Muscle of leg (tissue), 16 donors: ENCODE data around the gene ELOVL5. TPM values are rescaled to one million over a fixed set of nuclear protein-coding genes. Genes with fewer than 3 reads are reported as not detected.
"Not testable (repeated sequence)": the region's sequence is repeated elsewhere in the genome, so short reads cannot be mapped to it uniquely, and the experiment has no call there.

Source experiments
- DNase-seq: peaks from one replicate; pipeline ENCODE4 v3.0.0; 2013
- H3K27ac ChIP-seq: one replicate; pipeline ENCODE4 v1.5.1; 2013; ENCODE audit warnings: mild to moderate bottlenecking, low read length, control low read depth
- H3K27me3 ChIP-seq: one replicate; pipeline ENCODE4 v1.6.1; 2013; ENCODE audit warnings: low read length; ENCODE audit not compliant: control insufficient read depth, insufficient read depth
- H3K36me3 ChIP-seq: one replicate; pipeline ENCODE4 v1.6.1; 2013; ENCODE audit warnings: low read length; ENCODE audit not compliant: control insufficient read depth, insufficient read depth
- H3K4me1 ChIP-seq: one replicate; pipeline ENCODE4 v1.6.1; 2013; ENCODE audit warnings: low read length; ENCODE audit not compliant: control insufficient read depth, insufficient read depth
- H3K4me3 ChIP-seq: one replicate; pipeline ENCODE4 v1.5.1; 2013; ENCODE audit warnings: low read length, control low read depth
- H3K9me3 ChIP-seq: replicated peaks from 2 replicates; pipeline ENCODE4 v1.6.1; 2013; ENCODE audit warnings: low read depth, low read length; ENCODE audit not compliant: control insufficient read depth
- WGBS: methylation state at CpG from one replicate; pipeline ENCODE4 v1.1.5; 2013; ENCODE audit warnings: missing lambda C conversion rate; ENCODE audit not compliant: insufficient coverage; 5-methylcytosine and 5-hydroxymethylcytosine counted together
- long read RNA-seq, 11 donors: transcript quantifications; one replicate each; lab custom pipeline, GENCODE V29; 2026
- polyA plus RNA-seq, 8 donors: library from polyadenylated mRNA; unstranded; fragments of 120-200 nt; gene quantifications; one replicate each; pipeline versions ENCODE4 v1.2.1 to v1.2.3, GENCODE V29; 2013; ENCODE audit warnings: inconsistent platforms in 1 of 8, low replicate concordance in 1 of 8; ENCODE audit not compliant: insufficient read length in 8 of 8, insufficient read depth in 1 of 8
- total RNA-seq: library from RNA; stranded (reverse); fragments of 120-200 nt; gene quantifications from one replicate; pipeline ENCODE4 v1.2.4, GENCODE V29; 2013

ELOVL5 gene, protein sequence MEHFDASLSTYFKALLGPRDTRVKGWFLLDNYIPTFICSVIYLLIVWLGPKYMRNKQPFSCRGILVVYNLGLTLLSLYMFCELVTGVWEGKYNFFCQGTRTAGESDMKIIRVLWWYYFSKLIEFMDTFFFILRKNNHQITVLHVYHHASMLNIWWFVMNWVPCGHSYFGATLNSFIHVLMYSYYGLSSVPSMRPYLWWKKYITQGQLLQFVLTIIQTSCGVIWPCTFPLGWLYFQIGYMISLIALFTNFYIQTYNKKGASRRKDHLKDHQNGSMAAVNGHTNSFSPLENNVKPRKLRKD
- total RNA-seq (21.5 TPM), polyA plus RNA-seq (10 to 100 TPM; 32.8 to 52.0 (median 38.2) TPM)
- long read RNA-seq, donor 1, partial matches to known transcripts = 0 of 4 reads
- long read RNA-seq, donor 1, other reads (novel, unspliced or antisense) = 0 of 4 reads
- long read RNA-seq, donor 2, partial matches to known transcripts = 0 of 1 reads
- long read RNA-seq, donor 2, other reads (novel, unspliced or antisense) = 0 of 1 reads
- long read RNA-seq, donor 3, transcript ELOVL5-201 (8 exons, 2,827 nt) = major isoform, 8 of 12 reads
- long read RNA-seq, donor 3, partial matches to known transcripts = 0 of 12 reads
- long read RNA-seq, donor 3, other reads (novel, unspliced or antisense) = 0 of 12 reads
- long read RNA-seq, donor 4, transcript ELOVL5-201 (8 exons, 2,827 nt) = major isoform, 9 of 11 reads
- long read RNA-seq, donor 4, partial matches to known transcripts = 0 of 11 reads
- long read RNA-seq, donor 4, other reads (novel, unspliced or antisense) = 0 of 11 reads
- long read RNA-seq, donor 5, transcript ELOVL5-201 (8 exons, 2,827 nt) = major isoform, 22 of 101 reads
- long read RNA-seq, donor 5, partial matches to known transcripts = 73 of 101 reads
- long read RNA-seq, donor 5, other reads (novel, unspliced or antisense) = 0 of 101 reads
- long read RNA-seq, donor 6, transcript ELOVL5-202 (3 exons, 580 nt) = minor isoform, 5 of 13 reads
- long read RNA-seq, donor 6, transcript ELOVL5-201 (8 exons, 2,827 nt) = major isoform, 8 of 13 reads
- long read RNA-seq, donor 6, partial matches to known transcripts = 0 of 13 reads
- long read RNA-seq, donor 6, other reads (novel, unspliced or antisense) = 0 of 13 reads
- long read RNA-seq, donor 7, transcript ELOVL5-201 (8 exons, 2,827 nt) = major isoform, 5 of 8 reads
- long read RNA-seq, donor 7, partial matches to known transcripts = 0 of 8 reads
- long read RNA-seq, donor 7, other reads (novel, unspliced or antisense) = 0 of 8 reads
- long read RNA-seq, donor 8, transcript ELOVL5-201 (8 exons, 2,827 nt) = major isoform, 10 of 10 reads
- long read RNA-seq, donor 8, partial matches to known transcripts = 0 of 10 reads
- long read RNA-seq, donor 8, other reads (novel, unspliced or antisense) = 0 of 10 reads
- long read RNA-seq, donor 9, transcript ELOVL5-201 (8 exons, 2,827 nt) = major isoform, 5 of 9 reads
- long read RNA-seq, donor 9, partial matches to known transcripts = 0 of 9 reads
- long read RNA-seq, donor 9, other reads (novel, unspliced or antisense) = 0 of 9 reads
- long read RNA-seq, donor 10, transcript ELOVL5-201 (8 exons, 2,827 nt) = major isoform, 17 of 18 reads
- long read RNA-seq, donor 10, partial matches to known transcripts = 0 of 18 reads
- long read RNA-seq, donor 10, other reads (novel, unspliced or antisense) = 0 of 18 reads
- long read RNA-seq, donor 11, transcript ELOVL5-201 (8 exons, 2,827 nt) = major isoform, 6 of 6 reads
- long read RNA-seq, donor 11, partial matches to known transcripts = 0 of 6 reads
- long read RNA-seq, donor 11, other reads (novel, unspliced or antisense) = 0 of 6 reads

DNA sequence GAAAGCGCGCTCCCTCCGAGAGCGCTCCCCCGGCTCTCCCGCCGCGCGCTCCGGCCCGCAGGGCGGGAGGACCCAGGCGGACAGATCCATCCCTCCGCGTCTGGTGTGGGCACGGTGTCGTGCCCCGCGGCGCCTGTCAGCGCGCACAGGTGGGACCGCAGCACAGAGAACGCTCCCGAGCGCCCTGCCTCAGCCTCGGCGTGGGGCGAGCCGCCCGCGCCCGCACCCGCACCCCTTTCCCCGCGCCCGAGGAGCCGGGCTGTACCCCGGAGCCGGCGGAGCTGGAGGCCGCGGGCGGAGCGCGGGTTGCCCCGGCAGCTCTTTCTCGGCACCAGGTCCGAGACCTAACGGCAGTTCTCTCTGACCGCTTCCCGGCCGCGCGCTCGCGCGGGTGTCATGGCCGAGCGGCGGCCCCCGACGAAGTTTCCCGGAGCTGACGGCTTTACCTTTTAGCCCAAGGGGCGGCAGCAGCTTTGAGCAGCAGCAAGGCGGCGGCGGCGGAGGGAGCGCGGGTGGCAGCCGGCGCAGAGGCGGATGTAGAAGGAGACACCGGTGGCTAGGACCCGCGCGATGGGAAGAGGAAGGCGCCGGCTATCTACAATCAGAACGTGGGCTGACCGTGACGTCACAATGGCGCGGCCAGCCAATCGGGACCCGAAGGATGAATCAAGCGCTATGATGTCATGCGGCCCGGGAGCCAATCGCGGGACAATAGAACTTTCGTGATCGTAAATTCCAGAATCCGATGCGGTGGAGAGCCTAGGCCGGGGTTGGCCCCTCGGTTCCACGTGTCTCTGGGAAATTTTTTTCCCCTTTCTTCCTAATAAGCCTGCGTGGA, at the start of gene ELOVL5:
Gene ELOVL5 (minus strand): TSS at position 580 of the 838 bp plus-strand sequence. CDS start 53,251 bp downstream, outside the sequence.
- Histone ChIP-seq H3K36me3 (peaks cover 3% of the 10 kb centered on the region), H3K4me1 (peaks cover 6% of the 10 kb centered on the region), H3K27ac (peak within 1 kb of the TSS; percentile 99), H3K9me3 (no peaks in the 10 kb centered on the region), H3K4me3 (peak within 1 kb of the TSS; percentile 90), H3K27me3 (no peaks in the 10 kb centered on the region)
- peak; percentile 99 for DNase-seq
- WGBS = under 1% methylated on average over 101 of the region's 101 CpGs

DNA sequence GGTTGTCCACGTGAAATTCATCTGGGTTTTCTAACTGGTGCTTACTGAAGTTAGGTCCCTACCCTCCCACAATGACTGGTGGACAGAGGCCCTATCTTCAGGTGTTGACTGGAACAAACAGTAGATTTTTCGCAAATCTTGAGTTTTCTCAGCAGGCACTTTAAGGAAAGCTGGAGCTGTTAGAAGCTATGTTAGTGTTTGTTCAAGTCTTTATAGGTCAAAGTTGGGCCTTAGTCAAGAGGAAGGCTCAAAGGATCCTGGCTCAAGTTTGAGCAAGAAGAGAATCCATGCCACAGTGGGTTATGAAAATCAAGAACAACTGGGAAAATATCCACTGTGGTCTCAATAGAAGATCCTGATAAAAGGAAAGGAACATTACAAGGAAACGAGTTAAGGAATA, 48.5 kb upstream of the ELOVL5 start:
- no peaks in the 10 kb centered on the region for H3K4me1 ChIP-seq
- WGBS = 100% methylated on average over 1 of the region's 3 CpGs
- H3K36me3 ChIP-seq = no peaks in the 10 kb centered on the region
- no peak for DNase-seq
- H3K9me3 ChIP-seq = no peaks in the 10 kb centered on the region
- H3K27ac ChIP-seq = no peak overlapping the region
- no peak overlapping the region for H3K4me3 ChIP-seq
- no peaks in the 10 kb centered on the region for H3K27me3 ChIP-seq

DNA sequence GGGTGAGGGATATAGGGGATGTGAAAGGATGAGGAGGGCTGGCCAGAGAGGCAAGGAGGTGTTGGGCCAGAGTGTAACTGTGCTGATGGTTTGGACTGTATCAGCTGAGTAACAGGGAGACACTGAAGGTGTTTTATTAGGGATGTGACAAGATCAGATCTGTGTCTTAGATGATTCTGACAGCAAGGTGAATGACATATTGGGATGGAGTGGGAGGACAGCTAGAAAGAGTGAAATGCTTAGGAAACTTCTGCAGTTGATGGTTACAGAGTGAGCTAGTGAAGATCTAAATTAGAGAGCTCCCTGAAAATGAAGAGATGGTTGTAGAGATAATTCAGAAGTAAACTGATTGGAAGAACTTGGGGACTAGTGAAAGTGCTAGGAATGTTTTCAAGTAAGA, 47.2 kb upstream of the ELOVL5 start:
- Histone ChIP-seq H3K27ac (no peak overlapping the region), H3K27me3 (no peaks in the 10 kb centered on the region), H3K9me3 (no peaks in the 10 kb centered on the region), H3K36me3 (no peaks in the 10 kb centered on the region), H3K4me3 (no peak overlapping the region), H3K4me1 (no peaks in the 10 kb centered on the region)
- DNase-seq = no peak

DNA sequence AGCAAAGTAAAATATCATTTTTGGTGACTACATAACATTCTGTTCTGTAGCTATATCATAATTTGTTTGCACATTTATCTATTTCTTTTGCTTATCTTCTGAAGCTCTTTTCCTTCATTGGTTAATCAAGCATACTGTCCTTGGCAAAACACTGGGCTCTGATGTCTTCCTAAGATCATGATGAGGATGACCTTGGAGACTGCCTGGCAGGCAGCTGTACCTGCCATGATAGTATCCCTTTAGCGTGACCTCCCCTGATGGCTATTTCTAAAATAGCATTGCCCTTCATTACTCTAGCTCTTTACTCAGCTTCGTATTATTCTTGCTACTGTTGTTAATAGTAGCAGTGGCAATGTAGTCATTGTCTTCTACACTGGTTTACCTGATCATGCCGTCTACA, 46.0 kb upstream of the ELOVL5 start:
- Histone ChIP-seq H3K4me1 (no peaks in the 10 kb centered on the region), H3K36me3 (no peaks in the 10 kb centered on the region), H3K4me3 (no peak overlapping the region), H3K27ac (no peak overlapping the region), H3K9me3 (no peaks in the 10 kb centered on the region), H3K27me3 (no peaks in the 10 kb centered on the region)
- no CpG with 5 or more reads among the region's 3 CpGs for WGBS
- no peak for DNase-seq

DNA sequence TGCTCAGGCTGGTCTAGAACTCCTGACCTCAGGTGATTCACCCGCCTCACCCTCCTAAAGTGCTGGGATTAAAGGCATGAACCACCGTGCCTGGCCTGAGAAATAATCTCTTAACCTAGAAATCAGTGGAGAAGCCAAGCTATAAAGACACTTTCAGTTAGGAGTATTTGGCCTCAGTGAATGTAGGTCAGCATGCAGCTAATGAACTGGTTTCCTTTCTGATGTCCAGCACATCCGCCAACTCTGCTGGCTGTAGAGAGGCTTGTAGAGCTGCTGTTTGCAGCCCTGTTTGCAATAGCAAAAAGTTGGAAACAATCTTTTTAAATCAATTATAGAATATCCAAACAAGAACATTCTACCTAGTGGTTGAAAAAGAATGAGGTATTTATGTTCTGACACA, 42.4 kb upstream of the ELOVL5 start:
- Histone ChIP-seq H3K36me3 (no peaks in the 10 kb centered on the region), H3K4me1 (no peaks in the 10 kb centered on the region), H3K27ac (no peak overlapping the region), H3K4me3 (no peak overlapping the region), H3K9me3 (no peaks in the 10 kb centered on the region), H3K27me3 (no peaks in the 10 kb centered on the region)
- WGBS = 33% methylated on average over 1 of the region's 3 CpGs
- DNase-seq = peak; percentile 64

DNA sequence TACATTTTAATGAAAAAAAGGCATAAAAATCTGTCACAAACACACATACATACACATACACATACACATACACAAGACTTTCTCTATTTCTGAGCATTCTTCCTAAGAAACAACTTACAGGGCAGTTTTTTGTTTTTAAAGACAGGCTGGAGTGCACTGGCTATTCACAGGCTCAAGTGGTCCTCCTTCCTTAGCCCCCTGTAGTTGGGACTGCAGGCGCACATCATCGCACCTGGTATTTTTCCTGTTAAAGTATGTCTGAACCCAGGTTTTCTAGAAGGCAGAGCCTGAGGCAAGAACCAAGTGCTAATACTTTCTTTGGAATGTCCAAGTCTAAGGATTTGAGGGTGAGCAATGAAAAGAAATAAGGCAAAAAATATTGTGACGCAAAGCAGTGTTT, 41.3 kb upstream of the ELOVL5 start:
- Histone ChIP-seq H3K36me3 (no peaks in the 10 kb centered on the region), H3K4me1 (no peaks in the 10 kb centered on the region), H3K27ac (no peak overlapping the region), H3K27me3 (no peaks in the 10 kb centered on the region), H3K9me3 (no peaks in the 10 kb centered on the region), H3K4me3 (no peak overlapping the region)
- WGBS = no CpG with 5 or more reads among the region's 3 CpGs
- no peak for DNase-seq

DNA sequence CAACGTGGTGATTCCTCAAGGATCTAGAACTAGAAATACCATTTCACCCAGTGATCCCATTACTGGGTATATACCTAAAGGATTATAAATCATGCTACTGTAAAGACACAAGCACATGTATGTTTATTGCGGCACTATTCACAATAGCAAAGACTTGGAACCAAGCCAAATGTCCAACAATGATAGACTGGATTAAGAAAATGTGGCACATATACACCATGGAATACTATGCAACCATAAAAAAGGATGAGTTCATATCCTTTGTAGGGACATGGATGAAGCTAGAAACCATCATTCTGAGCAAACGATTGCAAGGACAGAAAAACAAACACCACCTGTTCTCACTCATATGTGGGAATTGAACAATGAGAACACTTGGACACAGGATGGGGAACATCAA, 39.9 kb upstream of the ELOVL5 start:
- not testable (repeated sequence) for H3K27me3 ChIP-seq, H3K27ac ChIP-seq, H3K9me3 ChIP-seq, H3K36me3 ChIP-seq, H3K4me1 ChIP-seq, H3K4me3 ChIP-seq, DNase-seq
- no CpG with 5 or more reads among the region's 3 CpGs for WGBS

DNA sequence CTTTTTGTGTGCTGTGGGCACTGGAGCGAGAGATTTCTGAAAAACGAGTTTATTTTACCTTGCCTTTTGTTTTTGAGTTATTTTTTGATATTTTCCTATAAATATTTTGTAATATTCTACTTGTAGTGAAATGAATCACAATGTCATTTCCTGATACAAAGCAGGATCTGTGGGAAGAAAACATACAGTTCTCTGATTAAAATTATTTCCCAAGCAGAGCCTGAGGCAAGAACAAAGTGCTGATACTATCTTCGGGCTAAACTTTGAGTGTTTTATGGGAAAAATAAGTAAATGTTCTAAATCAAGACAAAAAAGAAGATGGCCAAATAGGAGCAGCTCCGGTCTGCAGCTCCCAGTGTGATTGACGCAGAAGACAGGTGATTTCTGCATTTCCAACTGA, 33.7 kb upstream of the ELOVL5 start:
- no peaks in the 10 kb centered on the region for H3K27me3 ChIP-seq
- no peaks in the 10 kb centered on the region for H3K9me3 ChIP-seq
- DNase-seq = no peak
- H3K4me1 ChIP-seq = no peaks in the 10 kb centered on the region
- no peak overlapping the region for H3K4me3 ChIP-seq
- no peak overlapping the region for H3K27ac ChIP-seq
- WGBS = 95% methylated on average over 3 of the region's 5 CpGs
- H3K36me3 ChIP-seq = no peaks in the 10 kb centered on the region
